Activated T-cell treated with anti-CD3 and anti-CD28 coated beads, Interleukin-2, amount 50 U/mL, for 4 hours (primary cell): Measurements from ENCODE around the gene APOM. TPM values are rescaled to one million over a fixed set of nuclear protein-coding genes. Genes with fewer than 3 reads are reported as not detected.

Source experiments
- ATAC-seq, 2 donors: fragments of 200-7000 bp; cut with Tn5 transposase; one replicate each; pipeline ENCODE4 v1.10.0; 2021
- DNase-seq: peaks from one replicate; pipeline ENCODE4 v3.0.0-alpha.2; 2020
- H3K27me3 Mint-ChIP-seq: one replicate; pipeline ENCODE4 v1.8.0; 2021; ENCODE audit warnings: low read depth, mixed read lengths
- H3K36me3 Mint-ChIP-seq: one replicate; pipeline ENCODE4 v1.8.0; 2022; ENCODE audit warnings: mixed read lengths; ENCODE audit not compliant: insufficient read depth
- H3K4me1 Mint-ChIP-seq: one replicate; pipeline ENCODE4 v1.8.0; 2021; ENCODE audit warnings: low read depth, mixed read lengths
- H3K4me3 Mint-ChIP-seq: one replicate; pipeline ENCODE4 v1.8.0; 2021; ENCODE audit warnings: mild to moderate bottlenecking, moderate library complexity, mixed read lengths
- H3K9me3 Mint-ChIP-seq: one replicate; pipeline ENCODE4 v1.8.0; 2021; ENCODE audit warnings: mixed read lengths
- total RNA-seq, 3 donors: library from RNA; stranded (reverse); gene quantifications; one replicate each; pipeline ENCODE4 v1.2.1, GENCODE V29; 2021

The APOM gene
- total RNA-seq, 3 donors from 2014 or later, result 1.8 to 2.8 (median 2.1) TPM

DNA sequence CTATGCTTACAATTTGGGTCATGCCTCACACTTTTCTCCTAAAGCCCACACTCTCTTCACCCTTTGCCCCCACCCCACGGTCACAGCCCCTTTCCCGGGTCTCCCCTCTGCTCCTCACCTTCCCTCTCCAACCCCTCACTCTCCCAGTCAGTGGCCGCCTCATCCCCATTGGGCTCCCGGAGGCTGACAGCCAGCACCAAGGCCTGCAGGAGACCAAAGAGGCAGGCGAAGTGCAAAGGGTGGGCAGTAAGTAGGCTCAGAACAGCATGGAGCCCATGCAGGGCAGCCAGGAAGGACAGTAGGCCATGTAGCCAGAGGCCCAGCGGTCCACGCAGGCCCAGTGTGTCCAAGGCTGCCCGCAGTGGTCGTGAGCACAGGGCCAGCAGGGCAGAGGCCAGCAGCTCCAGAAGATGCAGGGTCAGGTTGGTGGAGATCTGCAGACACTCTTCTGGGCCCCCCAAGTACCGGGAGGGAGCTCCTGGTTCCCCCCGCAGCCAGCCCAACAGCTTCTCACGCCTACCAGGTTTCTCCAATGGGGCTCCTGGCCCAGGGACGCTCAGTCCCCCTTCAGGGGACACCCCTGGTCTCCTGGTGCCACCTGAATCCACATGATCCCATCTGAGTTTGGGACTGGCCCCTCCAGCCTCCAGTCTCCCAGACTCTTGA is 3.4 kb downstream of the APOM start:
- Mint-ChIP-seq H3K36me3 (peaks cover 23% of the 10 kb centered on the region), H3K4me3 (peak overlapping the region; percentile 94), H3K4me1 (peaks cover 67% of the 10 kb centered on the region), H3K9me3 (no peaks in the 10 kb centered on the region), H3K27me3 (no peaks in the 10 kb centered on the region)
- DNase-seq, result no peak
- no peak for ATAC-seq

DNA sequence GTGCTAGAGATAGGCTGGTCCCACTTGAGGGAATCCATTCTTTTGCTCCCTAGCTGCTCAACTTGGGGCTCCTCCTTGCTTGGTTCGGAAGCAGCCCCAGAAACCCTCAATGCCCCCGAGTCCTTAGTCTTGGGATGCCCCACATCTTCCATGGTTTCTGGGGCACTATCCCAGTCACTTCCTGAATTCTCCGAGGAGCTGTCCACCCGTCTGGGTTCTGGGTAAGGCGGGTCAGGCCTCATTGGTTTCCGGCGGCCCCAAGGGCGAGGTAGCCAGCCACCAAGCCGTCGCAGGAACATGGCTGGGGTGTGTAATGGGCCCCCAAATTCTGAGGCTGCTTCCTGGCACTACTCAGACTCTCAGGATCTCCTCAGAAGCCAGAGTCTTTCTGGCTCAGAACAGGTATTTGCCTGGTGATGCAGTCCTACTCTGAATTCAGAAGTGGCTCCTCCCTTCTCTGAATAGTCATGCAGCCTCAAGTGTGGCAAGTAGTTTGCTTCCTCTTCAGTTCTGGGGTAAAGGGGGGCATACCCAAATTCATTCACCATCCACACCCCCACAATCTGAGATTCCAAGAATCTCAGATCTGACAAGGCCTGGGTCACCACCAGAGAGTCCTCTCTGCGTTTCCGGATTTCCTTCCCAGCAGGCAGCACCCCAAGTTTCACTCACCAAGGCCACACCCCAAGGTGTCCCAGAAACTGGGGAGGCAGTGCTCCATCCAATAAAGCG is 4.1 kb downstream of the APOM start:
- Mint-ChIP-seq H3K27me3 (no peaks in the 10 kb centered on the region), H3K9me3 (no peaks in the 10 kb centered on the region), H3K4me3 (peak overlapping the region; percentile 94), H3K36me3 (peaks cover 27% of the 10 kb centered on the region), H3K4me1 (peaks cover 73% of the 10 kb centered on the region)
- peak; percentile 57 to 66 for ATAC-seq
- DNase-seq, result no peak

DNA sequence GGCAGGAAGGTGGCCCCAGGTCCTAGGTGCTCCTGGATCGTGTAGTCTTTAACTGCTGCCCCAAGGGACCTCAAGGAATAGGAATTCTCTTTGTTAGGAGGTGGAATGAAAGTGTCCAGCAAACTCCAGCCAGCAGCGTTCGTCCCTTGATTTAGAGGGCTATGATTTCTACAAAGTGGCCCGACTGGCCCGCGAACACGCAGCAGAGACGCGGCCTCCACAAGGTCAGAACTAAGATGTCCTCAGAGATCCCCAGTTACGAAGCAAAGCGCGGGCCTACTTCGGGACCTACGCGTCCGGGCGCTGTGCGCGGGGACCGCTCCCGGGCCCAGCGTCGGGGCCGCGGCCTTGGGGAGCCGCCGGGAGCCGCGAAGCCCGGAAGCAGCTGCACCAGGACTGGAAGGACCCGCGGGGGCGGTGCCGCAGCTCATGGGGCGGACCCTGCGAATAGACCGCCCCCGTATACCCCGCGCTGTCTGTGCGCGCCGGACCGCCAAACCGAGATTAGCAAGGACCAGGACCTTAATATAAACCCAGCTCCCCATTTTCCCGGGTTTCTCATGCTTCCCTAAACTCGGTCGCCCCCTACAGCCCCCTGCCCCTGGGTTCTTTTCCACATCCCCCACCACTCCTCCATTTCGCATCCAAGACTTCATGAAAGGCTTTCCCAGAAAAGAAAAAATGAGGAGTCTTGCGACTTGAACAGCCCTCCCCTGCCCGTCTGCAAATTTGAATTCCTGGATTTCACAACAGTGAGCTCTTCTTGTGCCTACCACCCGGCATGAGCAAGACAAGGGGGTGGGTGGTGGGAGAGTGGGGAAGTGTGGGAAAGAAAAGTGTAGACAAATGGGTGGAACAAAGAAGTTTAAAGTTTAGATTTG is 4.9 kb downstream of the APOM start, which contains the start of gene C6orf47:
Gene C6orf47, minus strand, starts transcription at position 398 of the 881 bp plus-strand sequence. CDS start 831 bp downstream, outside the sequence.
- Mint-ChIP-seq H3K4me3 (peak within 1 kb of the TSS; percentile 94), H3K4me1 (peaks cover 71% of the 10 kb centered on the region), H3K9me3 (no peaks in the 10 kb centered on the region), H3K27me3 (no peaks in the 10 kb centered on the region), H3K36me3 (peaks cover 26% of the 10 kb centered on the region)
- DNase-seq (peak; percentile 70), ATAC-seq (peak; percentile 51 to 55)

DNA sequence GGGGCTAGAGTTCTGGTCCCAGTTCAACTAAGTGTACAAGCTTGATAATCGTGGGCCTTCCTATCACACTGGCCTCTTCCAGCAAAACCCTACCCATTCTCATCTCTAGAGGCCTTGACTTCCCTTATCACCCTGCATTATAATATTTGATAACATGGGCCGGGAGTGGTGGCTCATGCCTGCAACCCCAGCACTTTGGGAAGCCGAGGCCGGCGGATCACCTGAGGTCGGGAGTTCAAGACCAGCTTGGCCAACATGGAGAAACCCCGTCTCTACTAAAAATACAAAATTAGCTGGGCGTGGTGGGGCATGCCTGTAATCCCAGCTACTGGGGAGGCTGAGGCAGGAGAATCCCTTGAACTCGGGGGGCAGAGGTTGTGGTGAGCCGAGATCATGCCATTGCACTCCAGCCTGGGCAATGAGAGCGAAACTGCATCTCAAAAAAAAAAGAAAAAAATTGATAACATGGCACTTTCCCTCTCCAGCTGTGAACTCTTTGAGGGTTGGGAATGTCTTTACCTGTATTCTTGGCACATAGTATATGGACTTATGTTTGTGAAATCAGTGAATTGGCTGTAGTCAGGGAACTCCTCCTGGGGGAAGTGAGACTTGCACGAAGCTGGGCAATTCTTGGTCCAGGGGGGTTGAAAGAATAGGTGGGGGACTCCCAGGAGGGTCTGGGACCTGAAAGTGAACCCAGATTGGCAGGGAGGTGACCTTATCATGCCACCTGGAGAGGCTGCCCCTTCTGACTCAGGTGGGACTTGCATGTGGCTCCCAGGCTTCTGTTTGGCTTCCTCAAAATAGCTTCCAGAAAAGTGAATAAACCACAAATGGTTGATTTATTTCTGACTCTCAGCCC is 5.8 kb downstream of the APOM start:
- no peak for ATAC-seq
- Mint-ChIP-seq H3K9me3 (no peaks in the 10 kb centered on the region), H3K27me3 (no peaks in the 10 kb centered on the region), H3K4me3 (peak overlapping the region; percentile 94), H3K4me1 (peaks cover 69% of the 10 kb centered on the region), H3K36me3 (peaks cover 28% of the 10 kb centered on the region)
- DNase-seq, result no peak

DNA sequence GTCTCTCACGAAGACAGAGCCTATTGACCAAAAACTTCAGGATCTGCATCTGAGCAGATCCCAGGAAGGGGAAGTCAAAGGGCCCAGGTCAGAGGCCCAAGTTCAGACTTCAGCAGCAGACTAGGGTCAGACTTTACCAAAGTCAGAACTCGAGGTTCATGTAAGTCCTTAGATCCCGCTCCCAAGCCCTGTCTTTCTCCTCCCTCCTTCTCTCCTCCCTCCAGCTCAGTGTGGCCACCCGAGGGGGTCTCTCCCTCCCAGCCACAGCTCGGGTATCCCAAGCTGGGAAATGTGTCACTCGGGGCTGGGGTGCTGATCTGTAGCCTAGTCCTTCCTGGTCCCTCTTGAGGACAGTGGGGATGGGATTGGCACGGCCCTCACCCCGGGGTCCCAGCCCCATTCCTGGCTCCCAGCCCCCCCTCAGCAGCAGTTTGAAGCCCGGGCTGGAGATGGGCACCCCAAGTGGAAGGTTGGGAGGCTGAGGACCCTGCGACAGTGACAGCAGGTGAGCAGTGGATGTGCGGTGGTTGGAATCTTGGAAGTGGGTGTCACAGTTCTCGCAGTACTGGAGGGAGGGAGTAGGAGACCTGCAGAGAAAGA is 6.5 kb downstream of the APOM start:
- DNase-seq, result no peak
- ATAC-seq, result no peak
- no peaks in the 10 kb centered on the region for H3K27me3 Mint-ChIP-seq
- H3K4me3 Mint-ChIP-seq, result peak overlapping the region; percentile 94
- no peaks in the 10 kb centered on the region for H3K9me3 Mint-ChIP-seq
- peaks cover 70% of the 10 kb centered on the region for H3K4me1 Mint-ChIP-seq
- H3K36me3 Mint-ChIP-seq, result peaks cover 32% of the 10 kb centered on the region

DNA sequence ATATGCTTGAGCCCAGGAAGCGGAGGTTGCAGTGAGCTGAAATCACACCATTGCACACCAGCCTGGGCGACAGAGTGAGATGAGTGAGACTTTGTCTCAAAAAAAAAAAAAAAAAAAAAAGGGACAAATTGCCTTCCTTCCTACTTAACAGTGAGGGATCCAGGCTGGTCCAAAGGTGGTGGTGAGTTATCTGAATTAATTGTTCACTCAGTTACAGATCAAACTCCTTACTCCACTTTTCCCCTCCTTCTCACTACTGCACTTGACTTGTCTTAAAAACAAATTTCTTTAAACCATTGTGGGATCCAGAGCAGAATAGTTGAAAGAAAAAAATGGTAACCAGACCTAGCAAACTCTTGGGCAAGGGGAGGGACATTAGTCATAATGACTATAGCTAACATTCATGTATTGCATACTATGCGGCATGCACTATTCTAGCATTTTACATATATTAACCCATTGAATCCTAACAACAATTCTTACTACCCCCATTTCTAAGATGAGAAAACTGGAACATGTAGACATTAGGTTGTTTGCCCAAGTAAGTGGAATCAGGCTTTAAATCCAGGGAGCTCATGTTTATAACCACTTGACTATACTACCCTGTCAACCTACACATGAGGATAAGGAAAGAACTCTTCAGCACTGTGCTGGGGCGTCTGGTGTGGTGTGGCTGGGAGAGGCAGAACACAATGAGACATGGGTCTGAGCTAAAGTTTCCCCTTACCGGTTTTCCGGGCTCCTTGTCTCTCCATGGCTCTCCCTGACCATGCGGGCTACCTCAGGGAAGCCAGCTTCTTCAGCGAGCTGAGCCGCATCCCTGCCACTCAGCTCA is 7.6 kb downstream of the APOM start:
- Mint-ChIP-seq H3K4me1 (peaks cover 68% of the 10 kb centered on the region), H3K36me3 (peaks cover 35% of the 10 kb centered on the region), H3K4me3 (peak overlapping the region; percentile 89), H3K27me3 (no peaks in the 10 kb centered on the region), H3K9me3 (no peaks in the 10 kb centered on the region)
- no peak for DNase-seq
- ATAC-seq, result no peak

DNA sequence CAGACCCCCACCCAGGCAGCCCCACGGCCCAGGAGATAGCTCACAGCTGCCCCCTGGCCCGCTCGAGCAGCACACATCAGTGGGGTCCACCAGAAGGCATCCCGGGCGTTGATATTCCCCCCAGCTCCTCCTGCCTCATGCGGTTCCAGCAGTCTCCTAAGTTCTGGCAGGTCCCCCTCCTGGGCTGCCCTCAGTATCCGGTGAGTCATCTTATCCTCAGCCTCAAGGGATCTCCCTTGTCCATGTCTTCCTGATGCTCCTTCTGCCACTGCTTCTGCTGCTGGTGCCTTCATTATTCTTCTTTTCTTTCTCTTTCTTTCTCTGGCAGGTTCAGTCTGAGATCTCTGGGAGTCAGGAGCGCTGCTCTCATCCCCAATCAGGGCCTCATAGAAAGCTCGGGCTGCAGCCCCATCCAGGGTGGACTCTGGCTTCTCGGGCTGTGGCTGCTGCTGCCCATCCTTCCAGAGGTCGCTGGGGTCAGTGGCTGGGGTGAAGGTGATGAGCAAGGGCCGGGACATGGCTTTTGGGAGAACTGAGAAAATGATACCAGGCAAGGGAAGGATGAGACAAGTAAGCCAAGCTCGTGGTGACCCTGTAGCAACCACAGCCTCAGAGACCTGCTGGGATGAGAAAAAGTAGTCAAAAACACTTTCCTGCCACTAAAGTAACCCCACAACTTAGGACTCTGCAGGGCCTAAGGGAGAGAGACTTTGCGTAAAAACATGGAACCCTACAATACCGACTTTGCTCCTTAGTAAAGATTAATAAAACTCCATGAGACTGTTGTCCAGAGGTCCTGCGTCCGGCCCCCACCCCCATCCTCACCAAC is 8.5 kb downstream of the APOM start:
- ATAC-seq (no peak), DNase-seq (no peak)
- Mint-ChIP-seq H3K4me1 (peaks cover 64% of the 10 kb centered on the region), H3K36me3 (peaks cover 43% of the 10 kb centered on the region), H3K9me3 (no peaks in the 10 kb centered on the region), H3K4me3 (peak overlapping the region; percentile 89), H3K27me3 (no peaks in the 10 kb centered on the region)

DNA sequence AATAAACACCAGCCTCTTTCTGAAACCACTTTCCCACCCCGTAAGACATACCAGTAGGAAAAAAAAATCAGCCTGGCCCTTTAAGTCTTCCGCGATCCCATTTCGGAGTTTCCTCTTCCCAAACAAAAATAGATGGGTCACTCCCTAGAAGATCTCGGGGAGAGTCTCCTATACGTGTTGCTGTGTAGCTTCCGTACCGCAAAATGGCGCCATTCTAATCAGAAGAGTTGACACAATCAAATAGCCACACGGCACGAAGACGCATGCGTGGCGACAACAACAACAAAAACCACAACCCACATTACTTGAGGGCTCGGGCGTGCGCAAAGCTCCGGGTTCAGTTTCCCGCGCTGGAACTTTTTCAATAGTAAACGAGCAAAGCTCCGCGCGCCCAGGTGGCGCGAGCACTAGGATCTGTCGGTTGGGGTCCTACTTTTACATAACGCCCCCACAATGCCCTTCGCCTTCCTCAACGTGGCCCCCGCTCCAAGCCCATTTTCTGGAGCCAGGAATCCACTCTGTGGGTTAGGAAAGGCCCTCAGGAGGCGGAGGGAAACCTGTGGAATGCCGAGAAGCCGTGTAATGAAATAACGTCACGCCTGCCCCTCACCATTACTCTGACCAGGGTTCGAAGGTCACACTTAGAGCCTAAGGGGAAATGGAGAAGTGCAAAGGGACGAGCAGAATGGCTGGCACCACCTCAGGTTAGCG is 9.3 kb downstream of the APOM start, which contains the start of gene GPANK1:
Gene GPANK1, minus strand, starts transcription at position 208 of the 711 bp plus-strand sequence. CDS start 519 bp downstream, outside the sequence.
- DNase-seq (peak; percentile 82), ATAC-seq (peak; percentile 41 to 42)
- Mint-ChIP-seq H3K36me3 (peaks cover 50% of the 10 kb centered on the region), H3K4me1 (peaks cover 57% of the 10 kb centered on the region), H3K27me3 (no peaks in the 10 kb centered on the region), H3K4me3 (peak within 1 kb of the TSS; percentile 89), H3K9me3 (no peaks in the 10 kb centered on the region)

DNA sequence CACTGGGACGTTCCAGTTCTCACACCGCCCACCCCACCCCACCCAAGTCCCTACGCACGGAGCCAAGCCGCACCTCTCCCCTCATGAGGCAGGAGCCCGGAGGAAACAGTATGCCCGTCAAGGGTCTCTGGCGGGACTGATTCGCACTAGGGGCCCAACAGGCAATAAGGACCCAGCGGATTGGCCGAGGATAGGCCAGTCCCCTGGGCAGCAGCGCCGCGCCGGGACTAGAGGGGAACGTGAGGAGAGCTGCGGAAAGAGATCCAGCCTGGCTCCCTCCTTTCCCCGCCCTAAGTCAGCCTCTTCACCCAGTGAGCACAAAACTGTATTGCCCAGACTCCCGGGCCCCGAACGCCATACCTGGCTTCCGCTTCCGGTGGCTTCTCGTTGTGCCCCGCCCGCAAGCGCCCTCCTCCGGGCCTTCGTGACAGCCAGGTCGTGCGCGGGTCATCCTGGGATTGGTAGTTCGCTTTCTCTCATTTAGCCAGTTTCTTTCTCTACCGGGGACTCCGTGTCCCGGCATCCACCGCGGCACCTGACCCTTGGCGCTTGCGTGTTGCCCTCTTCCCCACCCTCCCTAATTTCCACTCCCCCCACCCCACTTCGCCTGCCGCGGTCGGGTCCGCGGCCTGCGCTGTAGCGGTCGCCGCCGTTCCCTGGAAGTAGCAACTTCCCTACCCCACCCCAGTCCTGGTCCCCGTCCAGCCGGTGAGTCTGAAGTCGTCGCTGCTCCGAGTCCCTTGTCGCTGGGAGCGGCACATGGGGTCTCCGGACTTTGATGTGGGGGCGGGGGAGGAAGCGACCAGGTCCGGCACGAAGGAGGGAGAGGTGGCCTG is 10.0 kb downstream of the APOM start, which contains the start of gene CSNK2B:
Gene CSNK2B, plus strand, starts transcription at position 580 of the 836 bp plus-strand sequence. CDS start 752 bp downstream, outside the sequence.
- ATAC-seq, result peak; percentile 85
- Mint-ChIP-seq H3K27me3 (no peaks in the 10 kb centered on the region), H3K4me1 (peaks cover 53% of the 10 kb centered on the region), H3K36me3 (peaks cover 57% of the 10 kb centered on the region), H3K9me3 (no peaks in the 10 kb centered on the region), H3K4me3 (peak within 1 kb of the TSS; percentile 89)
- DNase-seq, result peak; percentile 96

DNA sequence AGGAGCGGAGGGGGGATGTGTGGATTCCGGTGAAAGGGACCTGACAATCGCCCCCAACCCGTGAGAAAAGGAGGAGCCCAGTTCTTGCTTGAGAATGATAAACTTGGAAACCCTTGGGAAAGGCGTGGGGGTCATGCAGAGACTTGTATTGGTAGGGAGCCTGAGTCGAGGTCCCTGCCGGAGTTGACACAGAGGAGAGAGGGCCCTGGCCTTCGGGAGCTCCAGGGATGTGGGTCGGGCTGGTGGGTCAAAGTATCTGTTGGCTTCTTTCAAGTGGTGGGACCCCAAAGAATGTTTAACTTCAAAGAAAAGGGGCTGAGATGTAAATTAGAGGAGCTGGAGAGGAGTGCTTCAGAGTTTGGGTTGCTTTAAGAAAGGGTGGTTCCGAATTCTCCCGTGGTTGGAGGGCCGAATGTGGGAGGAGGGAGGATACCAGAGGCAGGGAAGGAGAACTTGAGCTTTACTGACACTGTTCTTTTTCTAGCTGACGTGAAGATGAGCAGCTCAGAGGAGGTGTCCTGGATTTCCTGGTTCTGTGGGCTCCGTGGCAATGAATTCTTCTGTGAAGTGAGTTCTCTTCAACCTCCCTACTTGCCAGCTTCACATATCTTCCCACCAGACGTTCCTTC is 10.8 kb downstream of the APOM start:
- ATAC-seq, result no peak
- Mint-ChIP-seq H3K27me3 (no peaks in the 10 kb centered on the region), H3K4me3 (peak overlapping the region; percentile 89), H3K9me3 (no peaks in the 10 kb centered on the region), H3K36me3 (peaks cover 57% of the 10 kb centered on the region), H3K4me1 (peaks cover 47% of the 10 kb centered on the region)
- no peak for DNase-seq
